Smooth muscle cell (in vitro differentiated cells): ENCODE measurements around the gene TAGAP. TPM values are rescaled to one million over a fixed set of nuclear protein-coding genes. Genes with fewer than 3 reads are reported as not detected.
"Not testable (repeated sequence)": the region's sequence is repeated elsewhere in the genome, so short reads cannot be mapped to it uniquely, and the experiment has no call there.

Experiments used
- DNase-seq: peaks from one replicate; lab custom pipeline; 2025; ENCODE audit not compliant: unreplicated experiment; lab: John Stamatoyannopoulos, UW
- H2AFZ ChIP-seq: fragments of 200-600 bp; sonication (generic); 2 replicates; pipeline ENCODE4 v1.6.0; 2016; ENCODE audit warnings: antibody characterized with exemption, low read depth, mild to moderate bottlenecking
- H3F3A ChIP-seq: fragments of 200-600 bp; sonication (generic); 2 replicates; pipeline ENCODE4 v1.6.0; 2017; ENCODE audit warnings: antibody characterized with exemption, low read depth
- H3K27ac ChIP-seq: fragments of 200-600 bp; sonication (generic); 2 replicates; pipeline ENCODE4 v1.5.1; 2016; ENCODE audit warnings: low read depth, mild to moderate bottlenecking
- H3K27me3 ChIP-seq: fragments of 200-600 bp; sonication (generic); 2 replicates; pipeline ENCODE4 v1.6.1; 2016; ENCODE audit warnings: low read depth, mild to moderate bottlenecking
- H3K36me3 ChIP-seq: fragments of 200-600 bp; sonication (generic); 2 replicates; pipeline ENCODE4 v1.5.1; 2016; ENCODE audit warnings: low read depth
- H3K4me1 ChIP-seq: fragments of 200-600 bp; sonication (generic); 2 replicates; pipeline ENCODE4 v1.5.1; 2016; ENCODE audit warnings: low read depth
- H3K4me2 ChIP-seq: fragments of 200-600 bp; sonication (generic); 2 replicates; pipeline ENCODE4 v1.6.0; 2016; ENCODE audit warnings: mild to moderate bottlenecking
- H3K4me3 ChIP-seq: fragments of 200-600 bp; sonication (generic); 2 replicates; pipeline ENCODE4 v1.5.1; 2016; ENCODE audit warnings: mild to moderate bottlenecking
- H3K79me2 ChIP-seq: fragments of 200-600 bp; sonication (generic); 2 replicates; pipeline ENCODE4 v1.6.0; 2016; ENCODE audit warnings: low read depth, mild to moderate bottlenecking
- H3K9ac ChIP-seq: fragments of 200-600 bp; sonication (generic); 2 replicates; pipeline ENCODE4 v1.6.0; 2016; ENCODE audit warnings: low read depth
- H3K9me3 ChIP-seq: fragments of 200-600 bp; sonication (generic); replicated peaks from 2 replicates; pipeline ENCODE4 v1.5.1; 2016; ENCODE audit warnings: low read depth
- H4K20me1 ChIP-seq: fragments of 200-600 bp; sonication (generic); 2 replicates; pipeline ENCODE4 v1.6.0; 2016; ENCODE audit warnings: low read depth
- WGBS: methylation state at CpG from one replicate; pipeline ENCODE4 v1.1.7; 2016; ENCODE audit warnings: low lambda C conversion rate; 5-methylcytosine and 5-hydroxymethylcytosine counted together
- polyA plus RNA-seq: library from polyadenylated mRNA; unstranded; fragments of >200 nt; fragmentation: Nextera tagmentation; extraction: Ambion mirVana; gene quantifications from 2 replicates; pipeline ENCODE4 v1.2.1, GENCODE V29; 2016
- total RNA-seq: library from RNA; depleted of rRNA; stranded (reverse); fragments of >200 nt; gene quantifications from 2 replicates; pipeline ENCODE4 v1.2.3, GENCODE V29; 2014
- TF ChIP-seq, protein P1 (sequence below): fragments of 200-600 bp; sonication (generic); IDR thresholded peaks from 2 replicates; pipeline ENCODE4 v1.5.1; 2017; ENCODE audit warnings: borderline replicate concordance, mild to moderate bottlenecking, antibody characterized with exemption; ENCODE audit not compliant: insufficient read depth, poor library complexity, severe bottlenecking

Gene TAGAP
- total and polyA plus RNA-seq, 2 experiments from 2014 or later, result not detected

DNA sequence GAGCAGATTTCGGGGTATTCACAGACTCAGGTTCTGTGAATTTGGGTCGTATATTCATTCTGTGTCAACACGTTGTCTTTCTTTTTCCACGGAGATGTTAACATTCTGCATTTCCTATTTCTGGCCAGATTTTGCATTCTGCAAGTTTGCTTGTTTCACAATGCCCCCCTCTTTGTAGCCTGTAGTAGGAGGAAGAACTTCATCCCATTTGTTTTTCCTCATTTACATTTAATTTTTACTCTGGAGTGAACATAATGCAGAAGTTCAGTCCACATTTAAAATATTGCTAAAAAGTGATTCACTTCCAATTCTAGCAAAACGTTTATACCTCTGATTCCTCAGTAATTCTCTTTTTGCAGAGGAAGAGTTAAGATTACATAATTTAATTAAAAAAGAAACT, 12.9 kb downstream of the TAGAP start:
- Histone ChIP-seq H3K9me3 (no peaks in the 10 kb centered on the region), H4K20me1 (no peaks in the 10 kb centered on the region), H3K79me2 (no peaks in the 10 kb centered on the region), H3F3A (no peaks in the 10 kb centered on the region), H3K4me2 (no peak overlapping the region), H3K27ac (no peak overlapping the region), H3K4me1 (no peaks in the 10 kb centered on the region), H3K9ac (no peak overlapping the region), H3K27me3 (no peaks in the 10 kb centered on the region), H2AFZ (no peak overlapping the region), H3K4me3 (no peak overlapping the region), H3K36me3 (no peaks in the 10 kb centered on the region)
- 84% methylated on average over 5 of the region's 5 CpGs for WGBS
- TF ChIP-seq, protein P1, sequence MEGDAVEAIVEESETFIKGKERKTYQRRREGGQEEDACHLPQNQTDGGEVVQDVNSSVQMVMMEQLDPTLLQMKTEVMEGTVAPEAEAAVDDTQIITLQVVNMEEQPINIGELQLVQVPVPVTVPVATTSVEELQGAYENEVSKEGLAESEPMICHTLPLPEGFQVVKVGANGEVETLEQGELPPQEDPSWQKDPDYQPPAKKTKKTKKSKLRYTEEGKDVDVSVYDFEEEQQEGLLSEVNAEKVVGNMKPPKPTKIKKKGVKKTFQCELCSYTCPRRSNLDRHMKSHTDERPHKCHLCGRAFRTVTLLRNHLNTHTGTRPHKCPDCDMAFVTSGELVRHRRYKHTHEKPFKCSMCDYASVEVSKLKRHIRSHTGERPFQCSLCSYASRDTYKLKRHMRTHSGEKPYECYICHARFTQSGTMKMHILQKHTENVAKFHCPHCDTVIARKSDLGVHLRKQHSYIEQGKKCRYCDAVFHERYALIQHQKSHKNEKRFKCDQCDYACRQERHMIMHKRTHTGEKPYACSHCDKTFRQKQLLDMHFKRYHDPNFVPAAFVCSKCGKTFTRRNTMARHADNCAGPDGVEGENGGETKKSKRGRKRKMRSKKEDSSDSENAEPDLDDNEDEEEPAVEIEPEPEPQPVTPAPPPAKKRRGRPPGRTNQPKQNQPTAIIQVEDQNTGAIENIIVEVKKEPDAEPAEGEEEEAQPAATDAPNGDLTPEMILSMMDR, result no peak
- DNase-seq, result no peak

- no peak overlapping the region for H3K9ac ChIP-seq
- no peaks in the 10 kb centered on the region for H3K79me2 ChIP-seq
- no peaks in the 10 kb centered on the region for H3K4me1 ChIP-seq
- WGBS, result 82% methylated on average over 2 of the region's 2 CpGs
- no peaks in the 10 kb centered on the region for H3K27me3 ChIP-seq
- no peak overlapping the region for H3K27ac ChIP-seq
- H3K4me2 ChIP-seq, result no peak overlapping the region
- no peak overlapping the region for H2AFZ ChIP-seq
- no peaks in the 10 kb centered on the region for H3K9me3 ChIP-seq
- no peaks in the 10 kb centered on the region for H3K36me3 ChIP-seq
- H4K20me1 ChIP-seq, result no peaks in the 10 kb centered on the region
- no peak for DNase-seq
- no peak overlapping the region for H3K4me3 ChIP-seq
- no peaks in the 10 kb centered on the region for H3F3A ChIP-seq
- TF ChIP-seq, protein P1, result no peak
These were observed 14.6 kb downstream of the TAGAP start for GRCh38 chr6:159030168-159030567.

GRCh38 chr6:159025224-159025623, 19.6 kb downstream of the TAGAP start:
- not testable (repeated sequence) for H3K9me3 ChIP-seq, H3K4me2 ChIP-seq, H4K20me1 ChIP-seq, H2AFZ ChIP-seq, H3K36me3 ChIP-seq, H3K79me2 ChIP-seq, H3K4me3 ChIP-seq, H3K27ac ChIP-seq, H3K4me1 ChIP-seq, H3K9ac ChIP-seq, DNase-seq, H3K27me3 ChIP-seq, H3F3A ChIP-seq
- WGBS, result 100% methylated on average over 1 of the region's 1 CpG

GRCh38 chr6:159023893-159024292, 20.9 kb downstream of the TAGAP start:
- no peak overlapping the region for H3K9ac ChIP-seq
- no peak overlapping the region for H3K4me2 ChIP-seq
- no peaks in the 10 kb centered on the region for H3K36me3 ChIP-seq
- no peak overlapping the region for H3K4me3 ChIP-seq
- H3K4me1 ChIP-seq, result no peaks in the 10 kb centered on the region
- DNase-seq, result no peak
- no peaks in the 10 kb centered on the region for H3K79me2 ChIP-seq
- no peaks in the 10 kb centered on the region for H4K20me1 ChIP-seq
- no peaks in the 10 kb centered on the region for H3K27me3 ChIP-seq
- H3K9me3 ChIP-seq, result no peaks in the 10 kb centered on the region
- no peaks in the 10 kb centered on the region for H3F3A ChIP-seq
- WGBS, result 93% methylated on average over 4 of the region's 4 CpGs
- no peak overlapping the region for H3K27ac ChIP-seq
- no peak overlapping the region for H2AFZ ChIP-seq
- TF ChIP-seq, protein P1, result no peak
